Activated CD4-positive, alpha-beta T cell treated with anti-CD3 and anti-CD28 coated beads for 4 hours (primary cell): Measurements from ENCODE around the gene SOCS6.
"Not testable (repeated sequence)": the region's sequence is repeated elsewhere in the genome, so short reads cannot be mapped to it uniquely, and the experiment has no call there.

Experiments
- DNase-seq, 2 donors: peaks; one replicate each; pipeline ENCODE4 v3.0.0-alpha.2; 2020

SOCS6 gene

DNA sequence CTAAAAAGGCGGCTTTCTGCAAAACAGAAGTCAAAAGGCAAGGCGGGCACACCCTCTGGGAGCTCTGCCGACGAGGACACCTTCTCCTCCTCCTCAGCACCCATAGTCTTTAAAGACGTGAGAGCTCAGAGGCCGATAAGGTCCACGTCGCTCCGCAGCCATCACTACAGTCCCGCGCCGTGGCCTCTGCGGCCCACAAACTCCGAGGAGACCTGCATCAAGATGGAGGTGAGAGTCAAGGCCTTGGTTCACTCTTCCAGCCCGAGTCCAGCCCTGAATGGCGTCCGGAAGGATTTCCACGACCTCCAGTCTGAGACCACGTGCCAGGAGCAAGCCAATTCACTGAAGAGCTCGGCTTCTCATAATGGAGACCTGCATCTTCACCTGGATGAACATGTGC is 36.1 kb downstream of the SOCS6 start:
- no peak for DNase-seq

DNA sequence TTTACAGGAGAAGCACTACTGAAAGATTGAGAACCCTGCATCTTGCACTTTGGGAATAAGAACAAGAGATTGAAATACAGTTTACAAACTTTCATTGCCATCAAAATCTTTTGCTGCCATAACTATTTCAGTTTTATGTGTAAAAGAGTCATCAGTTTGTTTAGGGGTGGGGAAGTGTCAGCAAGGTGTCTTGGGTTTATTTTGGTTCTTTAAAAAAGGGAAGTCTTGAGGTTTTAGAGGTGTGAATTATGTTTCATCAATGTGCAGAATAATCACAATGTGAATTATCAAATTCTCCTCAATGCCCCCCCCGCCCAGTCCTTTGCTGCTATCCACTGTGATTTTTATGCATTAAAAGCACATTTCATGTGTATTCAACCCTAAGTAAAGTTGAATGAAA is 37.4 kb downstream of the SOCS6 start:
- DNase-seq: no peak

DNA sequence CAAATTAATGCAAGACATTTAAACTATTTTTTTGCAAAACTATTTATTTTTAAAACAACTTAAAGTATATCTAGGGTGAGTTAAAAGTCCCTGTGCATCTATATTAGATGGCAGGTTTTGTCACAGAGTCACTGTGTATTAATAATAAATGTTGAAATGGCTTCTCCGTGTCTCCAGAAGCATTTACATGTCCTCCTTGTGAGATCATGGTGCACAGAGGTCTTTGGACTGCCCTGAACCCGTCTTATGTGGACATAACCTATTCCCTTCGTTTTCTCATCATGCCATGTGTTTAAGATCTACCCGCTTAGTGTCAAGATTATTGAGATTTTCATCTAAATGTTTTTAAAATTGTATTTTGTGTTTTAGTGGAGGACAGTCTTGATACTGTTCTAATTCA is 39.3 kb downstream of the SOCS6 start:
- no peak for DNase-seq

- DNase-seq: no peak
Observed at GRCh38 chr18:70329071-70329470, 40.2 kb downstream of the SOCS6 start.

DNA sequence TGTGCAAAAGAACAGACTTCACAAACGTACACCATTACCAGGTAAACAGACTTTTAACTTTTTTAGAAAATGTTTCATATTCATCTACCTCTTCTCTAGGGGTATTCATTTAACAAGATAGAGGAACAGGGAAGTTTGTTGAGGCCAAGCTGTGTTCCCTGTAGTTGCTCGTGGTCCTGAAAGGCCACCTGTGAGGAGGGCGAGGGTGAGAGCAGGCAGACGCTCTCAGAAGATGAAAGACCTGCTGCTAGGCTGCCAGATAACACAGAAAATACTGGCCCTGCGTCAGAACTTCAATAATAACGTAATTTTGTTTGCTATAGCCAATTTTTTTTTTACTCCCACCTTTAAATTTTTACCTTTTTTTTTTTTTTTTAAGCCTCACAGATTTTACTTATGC is 42.0 kb downstream of the SOCS6 start:
- no peak for DNase-seq

DNA sequence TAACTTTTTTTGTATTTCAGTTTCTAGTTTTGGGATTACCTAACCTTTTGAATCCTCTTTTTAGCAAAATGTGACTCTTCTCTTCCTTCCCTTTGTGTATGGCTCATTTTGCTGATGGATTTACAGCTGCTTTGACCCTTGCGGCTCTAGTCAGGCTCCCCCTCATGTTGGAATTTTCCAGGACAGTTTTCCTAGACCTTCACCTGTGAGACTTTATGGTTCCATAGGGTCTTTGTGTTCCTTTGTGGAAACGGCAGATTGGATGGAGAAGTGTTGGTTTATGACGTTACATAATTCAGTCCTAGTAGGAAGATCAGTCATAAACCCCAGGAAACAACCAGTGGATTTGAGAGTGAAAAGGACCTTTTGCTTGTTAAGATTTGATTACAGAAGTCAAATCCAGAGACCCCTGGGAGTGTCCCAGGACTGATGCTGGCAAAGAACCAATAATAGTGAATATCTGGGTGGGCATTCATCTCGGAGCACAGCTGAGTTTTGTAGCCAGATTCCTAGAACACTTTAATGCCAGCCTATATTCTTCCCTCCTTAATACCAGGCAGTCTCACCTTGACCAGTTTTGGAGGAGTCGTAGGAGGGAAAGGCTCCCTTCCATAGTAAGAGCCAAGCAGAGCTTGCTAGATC is 42.7 kb downstream of the SOCS6 start:
- no peak for DNase-seq

- DNase-seq: no peak
Observed at GRCh38 chr18:70332694-70333093, 43.8 kb downstream of the SOCS6 start.

DNA sequence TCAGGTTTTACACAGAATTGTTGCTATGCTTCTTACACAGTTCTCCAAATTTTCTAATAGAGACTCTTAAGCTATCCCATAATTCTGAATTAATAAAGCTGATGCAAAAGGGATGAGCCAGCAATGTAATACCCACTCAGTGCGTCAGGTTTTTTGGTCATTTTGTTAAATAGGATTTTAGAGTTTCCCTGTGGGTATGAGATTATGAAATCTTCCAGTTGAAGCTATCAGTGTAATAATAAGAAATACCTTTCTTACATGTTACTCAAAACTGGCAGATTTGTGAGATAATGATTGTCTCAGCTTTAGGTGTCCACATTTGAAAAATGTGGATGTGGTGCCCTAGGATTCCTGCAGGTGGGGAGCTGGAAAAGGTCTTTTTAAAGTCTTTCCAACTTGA is 44.5 kb downstream of the SOCS6 start:
- DNase-seq: no peak

- DNase-seq: no peak
Observed at GRCh38 chr18:70333757-70334156, 44.9 kb downstream of the SOCS6 start.

DNA sequence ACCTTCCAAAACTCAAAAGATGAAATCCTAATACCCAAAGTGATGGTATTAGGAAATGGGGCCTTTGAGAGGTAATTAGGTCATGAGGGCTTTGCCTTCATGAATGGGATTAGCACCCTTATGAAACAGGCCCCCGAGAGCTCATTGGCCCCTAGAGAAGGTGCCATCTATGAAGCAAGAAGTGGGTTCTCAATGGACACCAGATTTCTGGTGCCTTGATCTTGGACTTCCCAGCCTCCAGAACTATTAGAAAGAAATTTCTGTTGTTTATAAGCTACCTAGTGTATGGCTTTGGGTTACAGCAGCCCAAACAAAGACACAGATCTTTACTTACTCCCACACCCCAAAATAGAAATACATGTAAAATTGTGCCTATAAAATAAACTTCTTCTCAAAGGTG is 45.4 kb downstream of the SOCS6 start:
- no peak for DNase-seq

DNA sequence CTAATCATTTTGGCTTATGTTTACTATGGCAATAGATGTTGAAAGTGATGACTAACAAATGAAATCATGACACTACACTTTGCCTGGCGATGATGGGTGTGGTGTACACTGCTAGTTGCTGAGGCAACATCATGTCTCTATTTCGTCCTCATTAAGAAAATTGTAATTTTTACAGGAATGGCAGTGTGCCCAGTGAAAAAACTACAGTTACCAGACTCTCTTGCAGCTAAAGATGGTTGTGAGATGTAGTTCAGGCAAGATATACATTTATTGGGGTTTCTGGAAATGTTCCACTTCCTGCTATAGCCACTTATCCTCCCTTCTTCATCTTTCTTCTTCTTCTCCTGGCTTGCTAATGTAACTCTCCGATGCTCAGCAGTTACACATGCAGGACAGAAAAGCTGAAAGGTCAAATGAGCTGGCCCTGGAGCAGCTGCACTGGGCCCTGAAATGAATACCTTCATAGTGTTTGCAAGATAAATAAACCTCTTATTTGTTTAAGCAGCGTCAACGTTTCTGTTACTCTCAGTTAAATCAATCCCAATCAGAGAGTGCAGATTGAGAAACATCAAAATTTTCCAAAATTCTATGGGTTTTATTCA is 46.0 kb downstream of the SOCS6 start:
- DNase-seq: no peak

DNA sequence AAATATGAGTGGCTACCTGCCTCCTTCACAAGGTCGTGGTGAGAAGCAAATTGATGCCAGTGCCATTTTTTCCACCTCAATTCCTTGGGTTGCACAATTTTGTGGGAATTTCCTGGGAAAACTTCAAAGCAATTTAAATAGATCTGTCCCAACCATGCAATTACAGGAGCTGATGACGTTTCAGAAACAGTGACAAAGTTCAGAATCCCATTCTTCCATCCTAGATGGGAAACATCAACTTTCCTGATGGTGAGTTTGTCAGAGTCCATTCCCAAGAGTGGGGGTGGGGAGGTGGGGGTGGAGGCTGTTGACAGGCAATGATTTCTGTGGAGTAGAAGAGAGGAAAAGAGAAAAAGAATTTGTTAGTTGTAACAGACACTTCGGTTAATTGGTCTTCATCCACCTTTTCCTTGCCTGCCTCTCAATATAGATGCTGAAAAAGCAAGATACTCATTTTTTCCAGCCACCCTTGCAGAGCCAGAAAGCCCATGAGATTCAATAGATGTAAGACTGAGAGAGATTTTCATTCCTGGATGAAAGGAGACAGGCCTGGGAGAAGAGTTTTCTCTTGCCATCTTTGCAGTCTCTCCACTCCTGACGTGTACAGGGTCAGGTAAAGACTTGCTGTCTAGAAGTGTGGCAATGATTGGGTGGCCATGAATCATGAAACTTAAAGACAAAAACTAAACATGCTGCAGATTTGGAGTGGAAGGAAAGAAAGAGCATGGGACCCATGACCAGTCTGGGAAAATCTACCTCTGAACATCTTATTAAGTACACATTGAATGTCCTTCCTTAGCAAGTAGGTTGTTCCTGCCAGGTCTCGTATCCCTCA is 47.3 kb downstream of the SOCS6 start:
- no peak for DNase-seq

DNA sequence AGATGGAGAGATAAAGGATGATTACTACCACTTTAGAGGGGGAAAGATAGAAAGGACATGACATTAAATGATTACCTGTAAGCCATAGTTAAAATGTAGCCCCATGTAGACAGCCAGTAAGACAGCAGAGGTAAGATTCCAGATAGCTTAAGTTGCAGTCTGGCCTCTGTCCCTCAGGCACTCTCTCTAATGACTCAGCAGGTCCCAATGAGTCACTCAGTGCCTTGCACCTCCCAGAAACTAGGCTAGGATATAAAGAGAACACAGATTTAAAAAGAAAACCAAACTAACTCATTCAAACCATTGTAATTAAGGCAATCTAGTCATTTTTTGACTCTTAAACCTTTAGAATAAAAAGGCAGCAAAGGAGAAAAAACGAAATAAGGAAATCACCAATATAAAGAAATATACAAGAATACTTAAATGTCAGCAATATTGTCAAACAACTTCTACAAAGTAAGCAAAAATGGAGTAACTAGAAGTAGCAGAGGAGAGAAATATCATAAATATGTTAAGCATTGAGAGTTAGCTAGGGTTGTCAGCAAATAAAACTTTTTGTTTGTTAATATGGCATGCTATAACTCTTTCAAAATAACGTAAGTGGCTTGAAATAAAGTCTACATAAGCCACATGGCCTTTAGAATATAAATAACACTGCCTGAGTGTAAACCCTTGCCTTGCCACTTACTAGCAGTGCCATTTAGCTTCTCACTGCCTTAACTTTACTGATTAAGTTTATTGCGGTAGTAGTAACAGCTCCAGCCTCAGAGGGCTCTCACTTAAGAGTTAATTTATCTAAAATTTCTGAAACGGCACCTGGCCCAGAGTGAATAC is 48.5 kb downstream of the SOCS6 start:
- no peak for DNase-seq

- DNase-seq: no peak
Observed at GRCh38 chr18:70338890-70339289, 50.0 kb downstream of the SOCS6 start.

GRCh38 chr18:70339915-70340314 is 51.1 kb downstream of the SOCS6 start:
- no peak for DNase-seq

DNA sequence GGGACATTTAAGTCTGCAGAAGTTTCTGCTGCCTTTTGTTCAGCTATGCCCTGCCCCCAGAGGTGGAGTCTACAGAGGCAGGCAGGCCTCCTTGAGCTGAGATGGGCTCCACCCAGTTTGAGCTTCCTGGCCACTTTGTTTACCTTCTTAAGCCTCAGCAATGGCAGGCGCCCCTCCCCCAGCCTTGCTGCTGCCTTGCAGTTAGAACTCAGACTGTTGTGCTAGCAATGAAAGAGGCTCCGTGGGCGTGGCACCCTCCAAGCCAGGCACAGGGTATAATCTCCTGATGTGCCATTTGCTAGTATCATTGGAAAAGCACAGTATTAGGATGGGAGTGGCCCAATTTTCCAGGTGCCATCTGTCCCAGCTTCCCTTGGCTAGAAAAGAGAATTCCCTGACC is 59.6 kb downstream of the SOCS6 start:
- not testable (repeated sequence) for DNase-seq

- DNase-seq: no peak
Observed at GRCh38 chr18:70349316-70349715, 60.5 kb downstream of the SOCS6 start.

GRCh38 chr18:70354080-70354479 is 65.2 kb downstream of the SOCS6 start:
- no peak for DNase-seq

DNA sequence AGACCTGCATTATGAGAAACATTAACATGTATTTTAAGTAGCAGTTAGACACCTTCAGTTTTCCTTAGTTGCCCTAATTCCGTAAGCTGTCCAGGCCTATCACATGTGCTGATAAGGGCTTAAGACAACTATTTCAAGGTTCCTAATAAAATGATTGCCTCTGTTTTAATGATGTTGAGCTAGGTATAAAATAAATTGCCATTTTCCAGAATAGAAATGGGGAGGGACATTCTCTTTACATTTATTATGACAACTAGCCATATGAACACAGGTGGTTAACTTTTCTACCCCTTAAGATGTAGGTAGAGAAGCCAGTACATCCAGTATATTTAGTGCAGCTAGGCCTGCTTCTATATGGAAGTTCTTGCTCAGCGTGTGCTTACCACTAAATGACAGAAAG is 65.9 kb downstream of the SOCS6 start:
- DNase-seq: no peak

DNA sequence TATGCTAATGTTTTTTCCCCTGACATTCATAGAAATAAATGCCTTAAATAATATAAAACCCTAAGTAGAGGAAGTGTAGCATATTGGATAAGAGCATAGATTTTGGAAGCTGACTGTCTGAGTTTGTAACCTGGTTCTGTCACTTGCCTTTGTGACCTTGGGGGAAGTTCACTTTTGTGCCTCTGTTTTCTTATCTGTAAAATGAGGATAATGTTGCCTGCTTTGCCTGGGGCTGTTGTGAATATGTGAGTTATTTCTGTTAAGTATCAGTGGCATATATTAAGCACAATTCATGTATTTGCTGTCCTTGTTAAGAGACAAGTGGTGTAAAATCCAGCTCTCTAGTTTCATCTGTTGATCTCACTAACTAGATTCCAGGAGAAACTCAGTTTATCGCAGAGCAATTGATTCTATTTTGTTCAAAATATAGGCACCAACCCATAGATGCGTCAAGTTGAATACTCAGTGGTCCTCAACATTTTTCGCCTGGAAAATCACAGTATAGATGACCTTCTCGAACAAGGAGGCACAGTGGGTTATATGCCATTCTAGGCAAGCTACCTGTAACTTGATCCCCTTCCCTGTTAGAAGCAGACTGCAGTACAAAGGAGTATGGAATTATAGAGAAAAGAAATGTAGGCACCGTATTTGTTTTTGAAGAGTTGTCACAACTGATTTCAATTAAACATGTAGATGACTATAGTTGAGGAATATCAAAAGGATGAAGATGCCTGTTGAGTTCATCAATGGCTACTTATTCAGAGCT is 67.0 kb downstream of the SOCS6 start:
- no peak for DNase-seq

DNA sequence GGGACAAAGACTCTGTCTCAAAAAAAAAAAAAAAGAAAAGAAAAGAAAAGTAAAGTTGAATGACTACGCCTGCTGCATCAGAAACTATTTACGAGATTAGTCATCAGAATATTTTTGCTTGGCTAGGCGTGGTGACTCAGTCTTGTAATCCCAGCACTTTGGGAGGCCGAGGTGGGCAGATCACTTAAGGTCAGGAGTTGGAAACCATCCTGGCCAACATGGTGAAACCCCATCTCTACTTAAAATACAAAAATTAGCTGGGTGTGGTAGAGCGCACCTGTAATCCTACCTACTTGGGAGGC is 69.2 kb downstream of the SOCS6 start:
- not testable (repeated sequence) for DNase-seq

DNA sequence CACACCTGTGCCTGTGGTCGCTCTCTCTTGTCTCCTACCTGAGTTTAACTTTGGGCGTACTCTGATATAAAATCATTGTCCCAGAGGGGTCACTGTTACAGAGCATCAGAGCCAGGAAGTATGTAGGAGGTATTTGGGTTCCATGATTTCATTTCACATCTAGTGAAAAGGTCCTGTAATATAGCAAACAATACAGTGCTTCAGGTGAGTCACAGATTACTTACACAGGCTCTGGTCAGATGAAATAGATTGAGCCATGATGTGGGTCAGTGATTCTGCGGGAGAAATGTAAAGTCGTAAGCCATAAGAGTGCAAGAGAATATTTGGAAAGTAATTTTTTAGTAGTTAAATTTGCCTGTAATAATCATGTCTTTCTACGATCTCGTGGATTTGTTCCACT is 70.2 kb downstream of the SOCS6 start:
- no peak for DNase-seq

GRCh38 chr18:70362258-70362657 is 73.4 kb downstream of the SOCS6 start:
- DNase-seq: no peak
